Measurements from ENCODE around the gene ARHGEF28.

- TF ChIP-seq POLR2AphosphoS5 (IDR thresholded peaks at IDR 0.05) (peak in 1 of 2 donors; percentile 16), CTCF (IDR thresholded peaks at IDR 0.05) (peak; percentile 93 to 99 (median 98)), EP300 (IDR thresholded peaks at IDR 0.05) (no peak), POLR2A (IDR thresholded peaks at IDR 0.05; ENCODE audit: low read depth) (no peak)
Observed at GRCh38 chr5:73792687-73793320, 166.8 kb downstream of the ARHGEF28 start.
